GM18858 (cell line): Measurements from ENCODE around the gene CFD.
"Not testable (repeated sequence)": the region's sequence is repeated elsewhere in the genome, so short reads cannot be mapped to it uniquely, and the experiment has no call there.

Experiments
- ATAC-seq: cut with Tn5 transposase; IDR thresholded peaks from one replicate; pipeline ENCODE4 v1.9.1; 2021; ENCODE audit not compliant: unreplicated experiment

Gene CFD

GRCh38 chr19:870963-871401 lies 11.5 kb downstream of the CFD start:
- ATAC-seq = no peak

DNA sequence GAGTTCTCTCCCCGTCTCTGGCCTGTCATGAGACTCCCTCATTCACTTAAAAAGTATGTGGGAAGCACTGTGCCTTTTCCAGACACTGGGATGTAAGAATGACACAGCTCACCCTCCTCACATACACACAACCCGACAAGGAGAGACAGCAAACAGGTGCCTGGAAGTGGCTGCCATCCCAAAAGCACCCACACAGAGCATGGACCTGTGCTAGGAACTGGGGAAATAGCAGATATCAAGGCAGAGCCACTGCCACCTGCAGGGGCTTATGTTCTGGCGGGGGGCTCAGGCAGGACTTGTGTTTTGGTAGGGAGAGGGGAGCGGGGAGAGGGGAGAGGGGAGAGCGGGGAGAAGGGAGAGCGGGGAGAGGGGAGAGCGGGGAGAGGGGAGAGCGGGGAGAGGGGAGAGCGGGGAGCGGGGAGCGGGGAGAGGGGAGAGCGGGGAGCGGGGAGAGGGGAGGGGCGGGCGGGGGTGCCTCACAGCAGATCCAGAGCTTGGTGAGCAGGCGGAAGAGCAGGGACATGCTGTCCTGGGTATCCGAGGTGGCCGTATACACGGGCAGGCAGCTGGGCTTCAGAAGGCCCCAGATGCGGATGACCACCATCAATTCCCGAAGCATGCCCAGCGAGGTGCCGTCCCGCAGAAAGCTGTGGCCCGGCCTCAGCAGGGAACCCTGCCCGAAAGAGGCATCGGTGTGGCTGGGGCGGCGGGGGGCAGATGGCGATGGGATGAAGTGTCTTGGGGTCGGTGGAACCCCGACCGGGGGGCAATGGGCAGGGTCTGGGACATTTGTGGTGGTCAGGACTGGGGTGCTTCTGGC lies 12.2 kb downstream of the CFD start:
- no peak for ATAC-seq

DNA sequence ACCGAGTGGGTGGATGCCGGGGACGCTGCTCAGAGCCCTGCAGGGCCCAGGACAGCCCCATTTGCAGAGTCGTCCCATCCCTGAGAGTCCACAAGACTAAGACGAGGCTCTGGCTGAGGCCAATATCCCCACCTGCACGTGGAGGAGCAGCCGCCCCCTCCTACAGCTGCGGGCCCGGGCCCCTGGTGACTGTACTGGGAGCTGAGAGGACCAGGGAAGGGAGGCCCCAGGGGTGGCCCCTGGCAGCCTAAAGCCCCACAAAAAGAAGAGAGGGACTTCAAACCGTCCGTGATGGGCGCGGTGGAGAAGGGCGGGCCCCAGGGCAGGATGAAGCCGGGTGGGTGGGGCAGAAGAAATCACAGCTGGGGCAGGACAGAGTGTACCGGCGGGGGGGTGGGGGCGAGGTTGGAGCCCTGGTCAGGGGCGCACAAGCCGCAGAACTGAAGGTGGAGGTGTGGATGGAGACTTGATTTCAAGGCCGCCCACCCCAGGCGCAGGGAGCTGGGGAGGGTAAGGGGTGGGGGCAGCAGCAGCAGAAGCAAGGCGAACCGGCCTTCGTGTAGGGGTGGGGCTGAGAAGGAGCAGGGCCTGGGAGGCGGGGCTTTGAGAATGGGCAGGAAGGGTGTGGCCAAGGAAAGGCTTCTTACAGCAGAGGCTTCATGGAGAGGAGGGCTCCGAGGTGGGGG lies 12.9 kb downstream of the CFD start:
- no peak for ATAC-seq

DNA sequence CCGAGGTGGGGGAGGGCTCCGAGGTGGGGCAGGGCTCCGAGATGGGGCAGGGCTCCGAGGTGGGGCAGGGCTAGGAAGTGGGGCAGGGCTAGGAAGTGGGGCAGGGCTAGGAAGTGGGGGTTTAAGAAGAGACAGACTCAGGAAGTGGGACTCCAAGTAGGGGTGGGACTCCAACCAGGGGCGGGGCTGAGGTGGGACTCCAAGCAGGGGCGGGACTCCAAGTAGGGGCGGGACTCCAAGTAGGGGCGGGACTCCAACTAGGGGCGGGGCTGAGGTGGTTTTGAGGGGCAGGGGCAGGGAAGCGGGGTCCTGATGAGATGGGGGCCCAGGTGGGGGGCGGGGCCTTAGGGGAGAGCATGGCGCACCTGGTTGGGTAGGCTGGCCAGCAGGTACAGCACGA lies 13.6 kb downstream of the CFD start:
- ATAC-seq = no peak

- no peak for ATAC-seq
These were observed 14.1 kb downstream of the CFD start for GRCh38 chr19:873561-874041.

GRCh38 chr19:875265-875879 lies 15.9 kb downstream of the CFD start:
- ATAC-seq = no peak

DNA sequence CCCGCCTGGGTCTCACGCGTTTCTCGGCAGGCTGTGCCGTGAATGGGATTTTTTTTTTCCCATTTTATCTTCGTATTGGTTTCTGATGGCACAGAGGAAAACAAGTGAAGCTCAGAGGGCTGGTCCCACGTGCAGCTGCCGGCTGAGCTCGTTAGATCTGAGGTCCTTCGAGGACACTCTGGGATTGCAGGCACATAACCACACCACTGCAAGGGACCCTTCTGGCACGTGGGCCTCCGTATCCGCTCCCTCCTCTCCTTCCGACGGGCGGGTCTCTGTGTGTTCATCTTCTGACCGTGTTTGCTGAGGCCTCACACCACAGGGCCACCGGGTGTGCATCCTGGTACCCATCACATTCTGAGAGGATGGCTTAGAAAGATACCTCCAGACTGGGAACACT lies 16.6 kb downstream of the CFD start:
- no peak for ATAC-seq

DNA sequence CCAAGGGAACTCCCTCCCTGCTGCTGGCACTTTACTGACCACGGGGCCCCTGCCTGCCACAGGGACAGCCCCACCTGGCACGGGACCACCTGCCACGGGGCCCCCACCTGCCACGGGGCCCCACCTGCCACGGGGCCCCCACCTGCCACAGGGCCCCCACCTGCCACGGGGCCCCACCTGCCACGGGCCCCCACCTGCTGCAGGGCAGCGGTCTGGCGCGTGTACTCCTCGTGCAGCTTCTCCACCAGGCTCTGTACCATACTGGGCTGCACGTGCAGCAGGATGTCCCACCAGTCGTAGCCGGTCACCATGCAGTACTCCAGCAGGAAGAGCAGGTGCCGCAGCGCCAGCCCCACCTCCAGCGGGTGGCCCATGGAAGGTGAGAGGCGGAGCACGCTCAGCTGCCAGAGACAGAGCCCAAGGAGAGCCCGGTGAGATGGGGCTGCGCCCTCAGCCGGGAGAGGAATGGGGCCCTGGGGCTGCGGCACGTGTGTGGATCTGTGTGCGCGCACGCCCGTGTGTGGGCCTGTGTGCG lies 17.4 kb downstream of the CFD start:
- ATAC-seq = no peak

DNA sequence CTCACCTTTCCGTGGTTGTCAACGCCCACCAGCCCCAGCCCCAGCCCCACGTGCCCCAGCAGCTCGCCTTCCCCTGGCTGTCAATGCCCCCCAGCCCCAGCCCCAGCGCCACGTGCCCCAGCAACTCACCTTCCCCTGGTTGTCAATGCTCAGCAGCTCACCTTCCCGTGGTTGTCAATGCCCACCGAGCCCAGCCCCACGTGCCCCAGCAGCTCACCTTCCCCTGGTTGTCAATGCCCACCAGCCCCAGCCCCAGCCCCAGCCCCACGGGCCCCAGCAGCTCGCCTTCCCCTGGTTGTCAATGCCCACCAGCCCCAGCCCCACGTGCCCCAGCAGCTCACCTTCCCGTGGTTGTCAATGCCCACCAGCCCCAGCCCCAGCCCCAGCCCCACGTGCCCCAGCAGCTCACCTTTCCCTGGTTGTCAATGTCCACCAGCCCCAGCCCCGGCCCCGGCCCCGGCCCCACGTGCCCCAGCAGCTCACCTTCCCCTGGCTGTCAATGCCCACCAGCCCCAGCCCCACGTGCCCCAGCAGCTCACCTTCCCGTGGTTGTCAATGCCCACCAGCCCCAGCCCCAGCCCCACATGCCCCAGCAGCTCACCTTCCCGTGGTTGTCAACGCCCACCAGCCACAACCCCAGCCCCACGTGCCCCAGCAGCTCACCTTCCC lies 18.7 kb downstream of the CFD start:
- not testable (repeated sequence) for ATAC-seq

- ATAC-seq = not testable (repeated sequence)
These were observed 19.5 kb downstream of the CFD start for GRCh38 chr19:878751-879561.

GRCh38 chr19:879711-880438 lies 20.4 kb downstream of the CFD start:
- ATAC-seq = no peak

DNA sequence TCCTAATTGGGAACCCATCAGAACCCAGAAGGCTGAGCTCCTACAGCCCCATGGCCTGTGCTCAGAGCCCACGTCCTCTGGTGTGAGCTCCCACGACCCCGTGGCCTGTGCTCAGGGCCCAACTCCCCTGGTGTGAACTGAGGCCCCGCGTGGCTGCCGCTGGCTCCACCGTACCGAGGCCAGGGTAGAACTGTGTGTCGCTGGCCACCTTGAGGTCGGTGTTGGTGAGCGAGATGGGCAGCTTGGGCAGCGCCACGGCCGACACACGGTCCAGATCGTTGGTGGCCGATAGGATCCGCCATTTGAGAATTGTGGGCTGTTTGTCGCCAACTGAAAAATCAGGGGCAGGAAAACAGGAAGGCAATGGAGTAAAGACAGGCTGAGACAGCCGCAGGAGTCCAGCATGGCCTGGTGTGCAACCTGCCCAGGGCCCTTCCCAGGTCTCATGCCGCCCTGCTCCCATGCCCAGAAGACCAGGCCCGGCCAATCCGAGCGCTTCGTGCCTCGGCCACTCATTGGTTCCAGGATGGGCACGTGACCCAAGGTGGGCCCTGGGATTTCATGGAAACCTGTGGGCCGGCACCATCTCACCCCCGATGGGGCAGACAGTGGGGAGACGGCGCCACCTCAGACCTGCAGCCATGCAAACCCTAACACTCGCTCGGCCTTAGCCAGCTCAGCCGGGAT lies 22.1 kb downstream of the CFD start:
- no peak for ATAC-seq

- no peak for ATAC-seq
These were observed 23.5 kb downstream of the CFD start for GRCh38 chr19:882871-883497.

- ATAC-seq = no peak
These were observed 24.3 kb downstream of the CFD start for GRCh38 chr19:883661-884211.

- no peak for ATAC-seq
These were observed 25.2 kb downstream of the CFD start for GRCh38 chr19:884420-885211.

DNA sequence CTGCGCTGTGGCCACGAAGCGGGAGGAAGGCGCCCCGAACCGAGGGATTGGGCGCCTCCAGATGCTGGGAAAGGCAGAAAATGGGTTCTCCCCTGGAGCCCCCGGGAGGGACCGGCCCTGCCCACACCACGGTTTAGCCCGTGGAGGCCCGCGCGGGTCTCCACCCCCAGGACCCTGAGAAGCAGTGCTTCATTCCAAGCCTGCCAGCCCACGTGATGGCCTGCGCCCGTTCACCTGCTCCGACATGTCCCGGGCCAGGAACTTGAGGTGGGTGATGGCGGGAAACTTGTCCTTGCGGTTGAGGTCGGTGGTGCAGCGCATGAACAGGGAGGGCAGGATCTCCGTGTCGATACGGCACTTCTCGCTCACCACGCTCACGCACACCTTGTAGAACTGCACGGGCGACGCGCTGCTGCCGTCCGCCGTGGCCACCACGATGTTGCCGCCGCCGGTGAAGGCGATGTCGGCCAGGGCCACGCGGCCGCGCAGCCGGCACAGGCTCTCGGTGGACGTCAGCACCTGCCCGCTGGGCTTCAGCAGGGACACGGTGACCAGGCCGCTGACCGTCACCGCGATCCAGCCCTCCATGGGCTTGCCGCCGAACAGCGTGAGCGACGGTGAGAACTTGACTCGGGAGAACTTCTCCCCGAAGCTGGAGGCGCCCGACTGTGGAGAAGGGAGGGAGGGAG lies 26.2 kb downstream of the CFD start:
- no peak for ATAC-seq

DNA sequence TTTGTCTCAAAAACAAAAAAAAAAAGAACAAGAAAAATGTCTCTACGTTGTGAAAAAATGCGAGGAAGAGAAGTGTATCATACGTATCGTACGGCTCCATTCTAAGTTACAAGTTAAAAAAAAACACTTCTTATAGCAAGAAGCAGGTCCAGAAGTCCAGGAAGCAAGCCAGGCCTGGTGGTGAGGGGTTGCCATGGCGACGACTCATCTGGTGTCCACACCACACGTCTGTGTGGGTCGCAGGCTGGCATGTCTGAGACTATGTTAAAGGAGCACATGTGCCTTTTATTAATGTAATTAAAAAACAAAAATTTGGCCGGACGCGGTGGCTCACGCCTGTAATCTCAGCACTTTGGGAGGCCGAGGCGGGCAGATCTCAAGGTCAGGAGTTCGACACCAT lies 27.6 kb downstream of the CFD start:
- ATAC-seq = no peak
